NCI-H1105 (cell line): Measurements from ENCODE around the gene PRR5L.

Experiments
- DNase-seq: peaks from one replicate; lab custom pipeline; 2025; lab: John Stamatoyannopoulos, UW

PRR5L gene, protein sequence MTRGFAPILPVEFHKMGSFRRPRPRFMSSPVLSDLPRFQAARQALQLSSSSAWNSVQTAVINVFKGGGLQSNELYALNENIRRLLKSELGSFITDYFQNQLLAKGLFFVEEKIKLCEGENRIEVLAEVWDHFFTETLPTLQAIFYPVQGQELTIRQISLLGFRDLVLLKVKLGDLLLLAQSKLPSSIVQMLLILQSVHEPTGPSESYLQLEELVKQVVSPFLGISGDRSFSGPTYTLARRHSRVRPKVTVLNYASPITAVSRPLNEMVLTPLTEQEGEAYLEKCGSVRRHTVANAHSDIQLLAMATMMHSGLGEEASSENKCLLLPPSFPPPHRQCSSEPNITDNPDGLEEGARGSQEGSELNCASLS

DNA sequence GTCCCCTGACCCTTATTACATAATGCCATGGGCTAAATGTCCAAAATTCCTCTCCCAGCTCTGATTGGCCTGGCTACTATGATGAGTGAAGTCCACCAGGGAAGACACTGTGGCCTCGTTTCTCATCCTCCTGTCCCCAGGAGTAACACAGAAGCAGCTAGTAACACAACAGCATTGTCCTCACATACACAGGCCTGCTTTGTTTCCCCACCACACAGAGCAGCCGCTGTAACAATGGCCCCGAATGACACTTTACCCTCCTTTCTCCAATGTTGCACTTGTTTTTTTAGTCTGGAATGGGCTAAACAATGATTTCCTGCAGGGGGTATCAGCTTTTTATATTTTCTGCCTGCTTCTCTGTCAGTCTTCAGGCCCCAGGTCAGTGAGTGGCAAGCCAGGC, at the start of gene PRR5L:
TSS of gene PRR5L (plus strand) at position 363 of the 400 bp plus-strand sequence. CDS start 104,834 bp downstream, outside the sequence.
- DNase-seq: no peak

DNA sequence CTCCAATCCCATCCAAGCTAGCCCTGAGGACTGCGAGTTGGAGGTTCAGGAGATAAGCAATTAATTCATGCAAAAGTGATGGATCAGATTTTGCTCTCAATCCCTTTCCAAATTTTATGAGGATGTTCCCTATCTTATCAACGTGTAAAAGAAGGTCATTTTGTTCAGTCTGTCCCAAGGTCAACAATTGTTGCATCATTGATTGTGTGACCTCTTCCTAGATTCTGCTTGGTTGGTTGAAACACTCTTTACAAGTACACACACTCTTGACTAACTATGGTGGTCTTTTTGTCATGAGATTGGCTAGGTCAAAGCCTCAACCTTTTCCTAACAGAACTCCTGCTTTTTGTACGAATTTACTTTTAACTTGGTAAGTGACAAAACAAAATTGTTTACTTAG, 48.6 kb upstream of the PRR5L start:
- DNase-seq: no peak

DNA sequence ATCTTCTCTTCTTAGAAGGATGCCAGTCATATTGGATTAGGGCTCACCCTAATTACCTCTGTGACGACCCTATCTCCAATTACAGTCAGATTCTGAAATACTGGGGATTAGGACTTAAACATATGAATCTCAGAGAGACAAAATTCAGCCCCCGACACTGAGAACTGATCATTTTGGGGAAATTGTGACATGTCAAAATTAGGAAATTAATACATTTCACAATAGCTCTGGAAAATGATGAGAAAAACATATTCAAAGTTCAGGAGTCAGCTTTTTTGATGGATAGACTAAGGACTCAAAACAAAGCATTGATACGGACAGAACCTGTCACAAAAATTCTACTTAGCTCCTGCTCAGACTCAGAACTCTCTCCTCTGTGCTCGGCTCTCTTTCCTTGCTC, 47.7 kb upstream of the PRR5L start:
- DNase-seq: no peak

DNA sequence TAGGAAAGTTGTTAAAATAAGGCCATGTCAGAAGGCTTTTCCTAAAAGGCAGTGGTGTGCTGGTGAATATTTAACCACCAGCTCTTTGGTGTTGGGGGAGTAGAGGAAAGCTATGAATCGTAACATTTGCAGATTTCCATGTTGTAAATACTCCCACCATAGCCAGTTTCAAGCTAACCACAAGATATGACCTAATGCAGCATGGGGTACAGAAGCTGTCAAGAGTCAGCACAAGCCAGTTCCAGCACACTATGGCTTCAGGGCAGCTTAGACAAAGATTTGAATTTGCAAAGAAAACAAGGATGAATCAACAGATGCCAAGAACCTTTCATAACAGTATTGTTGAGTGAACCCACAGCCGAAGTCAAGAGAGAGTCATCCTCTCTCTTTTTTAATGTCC, 46.8 kb upstream of the PRR5L start:
- DNase-seq: no peak

DNA sequence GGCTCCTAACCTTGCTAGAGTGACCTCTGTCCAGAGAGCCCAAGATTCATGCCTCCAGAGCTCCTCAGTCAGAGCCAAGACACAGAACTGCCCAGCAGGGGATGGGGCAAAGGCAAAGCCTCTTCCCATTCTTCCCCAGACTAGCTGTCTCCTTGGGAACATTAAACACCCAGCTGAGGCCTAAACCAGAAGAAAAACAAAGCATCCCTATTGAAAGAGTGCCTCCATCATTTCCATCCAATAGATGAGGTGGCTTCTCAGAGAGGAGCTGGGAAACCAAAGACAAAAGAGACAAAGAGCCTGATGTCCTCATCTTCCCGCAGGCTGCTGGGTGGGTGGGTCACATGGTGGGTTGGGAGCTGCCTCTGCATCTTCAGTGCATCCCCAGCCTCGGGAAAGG, 44.3 kb upstream of the PRR5L start:
- DNase-seq: no peak

DNA sequence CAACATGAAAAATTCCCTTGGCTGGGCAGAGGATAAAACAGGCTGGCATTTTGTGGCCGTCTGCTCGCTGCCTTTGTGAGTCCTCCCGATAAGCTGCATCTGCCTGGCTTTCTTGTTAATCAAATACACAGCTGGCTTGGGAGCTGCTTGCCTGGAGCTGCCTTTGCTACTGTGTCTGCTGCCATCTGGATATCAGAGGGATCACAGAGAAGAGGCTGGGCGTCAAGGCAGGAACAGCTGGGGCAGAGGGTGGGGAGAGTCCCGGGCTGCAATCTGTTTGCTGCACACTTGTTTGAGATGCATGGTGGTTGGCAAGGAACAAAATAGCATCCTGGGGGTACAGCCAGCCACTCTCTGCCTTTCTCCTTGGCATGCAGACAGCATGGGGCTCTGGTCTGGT, 42.9 kb upstream of the PRR5L start:
- DNase-seq: no peak

DNA sequence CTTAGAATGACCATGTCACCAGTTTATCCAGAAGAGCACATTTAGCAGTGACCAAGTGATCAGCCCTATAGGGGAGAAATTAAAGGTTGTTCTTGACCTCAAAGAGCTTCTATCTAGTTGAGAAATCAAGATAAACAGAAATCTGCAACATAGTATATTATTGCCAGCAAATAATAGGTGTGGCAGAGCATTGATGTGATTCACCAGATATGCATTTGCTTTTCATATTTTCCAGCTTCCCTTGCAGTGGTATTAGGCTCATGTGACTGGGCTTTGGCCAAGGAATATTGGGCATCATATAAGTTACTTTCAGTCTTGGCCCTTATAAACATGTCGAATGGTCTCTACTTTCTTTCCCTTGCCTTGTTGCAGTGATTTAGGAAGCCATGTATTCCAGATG, 41.4 kb upstream of the PRR5L start:
- DNase-seq: no peak

DNA sequence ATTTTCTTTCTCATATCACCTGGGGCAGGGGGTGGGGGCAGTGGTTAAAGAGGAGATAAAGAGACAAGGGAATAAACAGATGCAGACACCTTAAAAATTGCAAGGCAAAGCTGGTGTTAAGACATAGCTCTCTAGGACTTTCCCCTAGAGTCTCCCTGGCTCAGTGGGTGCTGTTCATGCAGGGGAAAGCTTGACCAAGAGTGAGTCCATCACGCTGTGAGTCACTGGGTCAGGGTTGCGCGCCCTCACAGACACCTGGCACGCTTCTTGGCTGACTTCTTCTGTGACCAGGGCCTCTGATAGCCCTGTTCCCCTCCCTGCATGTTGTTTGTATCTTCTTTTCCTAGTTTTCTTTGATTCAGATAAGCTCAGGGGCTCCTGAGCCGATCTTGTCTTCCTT, 38.7 kb upstream of the PRR5L start:
- no peak for DNase-seq

DNA sequence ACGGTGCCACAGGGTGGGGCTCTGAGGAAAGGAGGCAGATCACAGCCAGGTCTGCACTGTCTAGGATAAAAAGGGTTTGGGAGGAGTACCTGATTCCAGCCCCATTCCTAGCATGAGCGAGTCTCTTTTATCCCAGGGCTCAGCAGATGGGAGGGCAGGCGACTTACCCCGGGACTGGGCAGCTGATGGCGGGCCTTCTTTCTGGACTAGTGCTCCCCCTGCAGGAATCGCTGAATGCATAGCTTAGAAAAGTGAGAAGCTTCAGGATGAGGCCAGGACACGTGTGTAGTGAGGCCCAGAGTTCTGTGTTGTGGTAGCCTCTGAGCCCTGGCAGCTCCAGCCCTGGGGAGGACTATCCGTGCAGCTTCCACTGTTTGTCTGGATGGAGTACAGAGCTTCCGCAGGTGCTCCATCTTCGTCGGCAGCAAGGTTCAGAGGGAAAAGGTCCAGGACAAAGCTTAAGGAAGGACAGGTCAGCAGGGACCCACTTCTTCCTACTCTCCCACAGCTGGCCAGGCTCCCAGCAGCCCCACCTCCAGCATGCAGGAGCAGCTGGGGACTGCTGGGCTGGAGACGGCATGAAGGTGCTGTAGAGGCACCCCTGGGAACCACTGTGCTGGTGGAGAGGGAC, 37.2 kb upstream of the PRR5L start:
- no peak for DNase-seq

DNA sequence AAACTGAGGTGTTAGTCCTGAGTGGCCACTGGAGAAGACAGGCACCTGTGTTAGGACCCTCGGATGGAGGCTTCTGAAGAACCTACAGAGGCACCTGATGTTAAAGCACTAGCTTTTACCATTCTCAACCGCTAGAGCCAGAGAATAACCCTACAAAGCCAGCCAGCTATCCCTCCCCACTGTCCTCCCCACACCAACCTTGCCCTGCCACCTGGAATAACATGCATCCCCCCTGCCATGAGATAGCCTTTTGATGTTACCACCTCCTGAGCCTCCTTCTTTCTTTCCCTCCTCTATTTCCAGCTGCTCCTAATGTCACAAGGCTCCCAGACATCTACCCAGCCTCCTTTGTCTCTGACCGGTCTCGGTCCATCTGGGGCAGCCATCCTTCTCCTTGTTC, 35.0 kb upstream of the PRR5L start:
- DNase-seq: no peak

DNA sequence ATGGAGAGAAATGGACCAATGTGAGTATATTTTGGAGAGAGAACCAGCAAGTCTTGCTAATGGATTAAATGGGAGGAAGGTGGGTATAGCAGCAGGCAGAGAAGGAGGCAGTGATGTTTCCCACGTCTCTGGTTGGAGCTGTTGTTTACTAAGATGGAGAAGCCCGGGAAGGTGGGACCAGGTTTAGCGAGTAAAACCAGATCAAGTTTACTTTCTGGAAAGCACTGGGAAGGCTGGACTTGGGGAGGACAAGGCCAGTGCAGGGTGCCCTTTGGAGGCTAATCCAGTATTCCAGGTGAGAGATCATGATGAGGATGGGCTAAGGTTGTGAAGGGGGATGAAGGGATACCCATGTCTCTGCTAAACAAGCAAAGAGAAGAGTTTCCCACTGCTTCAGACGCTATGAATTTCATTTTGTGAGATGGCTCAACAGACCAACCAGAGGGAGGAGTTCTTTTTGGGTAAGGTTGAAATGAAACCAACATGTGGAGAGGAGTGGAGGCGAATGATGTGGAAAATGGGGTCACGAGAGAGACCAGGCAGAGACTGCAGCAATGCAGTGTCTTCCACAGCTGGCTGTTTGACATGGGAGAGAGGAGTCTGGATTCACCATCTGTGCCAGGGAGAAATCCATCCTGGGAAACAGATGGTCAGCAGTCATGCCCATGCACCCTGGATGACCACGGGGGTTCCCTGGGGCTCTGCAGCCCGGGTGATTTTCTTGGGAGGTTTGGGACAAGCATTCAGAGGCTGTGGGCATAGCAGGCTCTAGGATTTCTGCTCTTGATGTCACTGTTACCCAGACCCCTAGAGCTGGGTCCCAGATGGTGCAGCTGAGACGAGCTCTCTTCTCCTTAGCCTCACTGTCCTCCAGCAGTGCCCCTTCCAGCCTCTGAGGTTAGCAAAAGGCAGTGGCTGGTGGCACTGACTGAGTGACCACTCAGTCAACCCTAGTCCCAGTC, 31.8 kb upstream of the PRR5L start:
- DNase-seq: no peak

DNA sequence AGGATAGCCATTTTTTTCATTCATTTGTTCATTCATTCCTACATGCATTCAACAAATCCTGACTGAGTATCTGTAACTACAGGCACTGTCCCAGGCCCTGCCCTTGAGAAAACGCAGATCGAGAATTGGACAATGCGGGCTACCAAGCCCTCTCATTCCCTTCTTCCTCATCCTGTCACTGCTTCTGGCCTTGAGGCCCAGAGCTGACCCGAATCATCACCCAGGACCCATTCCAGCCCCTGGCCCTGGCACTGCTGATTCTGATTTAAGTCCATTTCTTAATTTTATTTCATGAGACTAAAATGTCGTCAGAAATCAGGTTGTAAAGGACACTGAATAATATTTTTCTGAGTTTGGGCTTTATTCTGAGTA, 31.1 kb upstream of the PRR5L start:
- DNase-seq: no peak

DNA sequence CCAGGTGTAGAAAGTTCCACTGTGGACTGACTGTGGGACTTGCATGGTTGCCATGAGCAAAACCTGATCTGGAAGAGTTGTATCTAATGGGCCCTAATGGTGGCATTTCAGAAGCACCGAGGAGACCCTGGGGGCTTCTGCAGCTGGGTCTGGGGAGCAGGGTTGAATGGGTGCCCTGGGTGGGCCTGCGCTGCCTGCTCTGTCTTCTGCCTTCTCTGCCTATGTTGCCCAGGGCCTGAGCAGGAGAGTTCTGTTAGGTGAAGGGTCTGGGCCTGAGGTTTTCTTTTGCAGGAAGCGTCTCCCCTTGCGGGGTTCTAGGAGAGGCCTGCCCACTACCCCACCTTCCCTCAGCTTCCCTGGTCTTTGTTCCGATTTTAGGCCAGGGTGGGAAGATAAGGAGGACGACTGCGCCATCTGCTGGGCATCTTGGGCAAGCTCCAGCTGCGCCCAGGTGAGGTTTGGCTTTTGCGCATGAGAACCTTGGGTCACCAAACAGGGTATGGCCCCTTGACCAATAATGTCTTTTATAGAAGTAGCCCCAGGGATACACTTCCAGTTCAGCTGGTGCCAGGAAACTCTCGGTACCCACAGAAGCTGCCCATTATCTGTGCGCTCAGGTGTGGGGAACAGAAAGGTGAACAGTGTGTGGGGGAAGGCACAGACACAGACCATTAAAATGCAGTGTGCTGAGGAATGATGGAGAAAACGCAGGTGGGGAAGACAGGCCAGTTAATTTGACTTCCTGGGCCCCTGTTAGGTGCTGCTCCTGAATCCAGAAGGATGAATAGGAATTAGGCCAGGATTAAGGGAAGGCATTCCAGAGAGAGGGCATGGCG, 30.1 kb upstream of the PRR5L start:
- peak; percentile 47 for DNase-seq

DNA sequence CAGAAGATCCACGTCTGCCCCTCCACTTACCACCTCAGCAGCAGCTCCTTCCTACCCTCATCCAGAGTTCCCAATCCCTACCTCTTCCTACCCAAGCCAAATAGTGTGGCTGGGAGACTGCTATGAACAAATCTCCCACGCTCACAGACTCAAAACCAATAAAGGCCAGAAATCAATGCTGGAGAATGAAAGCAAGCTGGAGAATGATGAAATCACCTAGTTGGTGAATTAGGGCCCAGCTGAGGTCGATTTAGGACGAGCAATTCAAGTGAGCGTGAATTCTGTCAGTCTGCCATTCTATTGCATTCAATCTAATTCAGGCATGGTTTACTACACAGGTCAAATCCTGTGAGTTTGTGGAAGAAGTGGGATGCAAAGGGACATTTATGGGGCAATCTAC, 29.3 kb upstream of the PRR5L start:
- no peak for DNase-seq

DNA sequence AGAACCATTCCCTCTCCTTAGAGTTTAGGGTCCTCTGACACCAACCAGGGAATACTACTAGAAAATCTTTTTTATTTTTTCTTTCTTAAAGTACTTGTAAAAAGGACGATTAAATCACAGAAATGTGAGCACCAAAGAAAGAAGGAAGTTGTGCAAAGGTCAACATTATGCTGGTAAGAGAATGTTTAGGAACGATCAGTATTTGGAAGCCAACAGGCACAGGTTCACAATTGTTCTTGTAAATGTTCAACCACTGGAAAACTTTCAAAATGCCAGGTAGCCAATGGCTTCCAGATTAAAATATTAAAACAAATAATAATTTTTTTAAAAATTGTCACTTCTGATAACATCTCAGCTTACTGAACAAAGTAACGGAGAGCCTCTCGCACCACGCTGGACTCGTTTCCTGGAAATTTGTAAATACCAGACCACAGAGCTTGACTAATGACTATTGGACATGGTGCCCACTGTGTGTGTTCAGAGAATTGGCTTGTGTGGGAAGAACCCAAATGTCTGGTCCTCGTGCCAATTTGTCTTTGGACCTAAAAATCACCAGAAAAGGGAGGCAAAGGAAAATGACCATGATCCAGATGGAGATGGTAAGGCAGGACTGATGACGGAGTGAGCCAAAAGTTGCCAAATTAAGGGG, 27.6 kb upstream of the PRR5L start:
- no peak for DNase-seq

DNA sequence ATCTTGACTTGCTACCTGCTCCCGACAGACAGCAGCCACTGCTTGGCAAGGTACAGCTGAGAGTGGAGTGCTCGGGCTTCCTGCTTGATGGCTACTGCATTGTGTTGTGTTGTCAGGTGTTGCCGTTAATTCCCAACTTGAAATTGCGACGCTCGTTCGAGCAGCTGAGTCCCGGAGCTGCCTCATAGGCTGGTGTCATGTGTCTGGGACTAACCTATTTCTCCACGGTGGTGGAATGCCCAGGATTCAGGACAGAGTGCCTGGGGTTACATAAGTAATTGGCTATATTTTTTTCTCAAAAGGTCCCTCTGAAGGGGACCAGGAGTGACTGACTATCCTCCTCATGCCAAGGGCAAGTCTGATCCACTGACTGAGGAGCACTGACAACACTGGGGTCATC, 25.4 kb upstream of the PRR5L start:
- no peak for DNase-seq

DNA sequence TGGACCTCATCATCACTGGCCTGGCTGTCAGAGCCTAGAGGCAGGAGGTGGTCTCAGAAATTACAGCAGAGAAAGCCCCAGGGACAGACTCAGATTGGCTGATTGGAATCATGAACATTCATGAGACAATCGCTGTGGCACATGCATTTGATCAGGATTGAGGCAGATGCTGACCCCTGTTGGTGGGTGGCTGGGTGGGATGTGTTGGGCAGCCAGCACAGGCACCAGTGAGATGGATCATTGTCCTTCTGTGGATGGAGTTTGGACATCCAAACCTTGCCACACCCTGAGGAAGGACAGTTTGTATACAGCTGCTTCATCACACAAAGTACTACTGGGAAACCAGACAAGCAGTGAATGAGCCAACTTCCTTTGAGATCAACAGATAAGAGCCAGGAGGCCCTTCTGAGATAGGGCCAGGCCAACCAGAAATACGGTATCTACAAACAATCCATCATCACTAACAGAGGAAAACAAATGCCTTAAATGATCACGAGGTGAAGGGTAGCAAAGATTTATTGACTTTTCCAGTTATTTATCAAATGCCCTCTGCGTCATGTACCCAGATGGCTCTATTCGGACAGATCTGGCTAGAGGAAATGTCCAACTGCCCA, 24.2 kb upstream of the PRR5L start:
- no peak for DNase-seq

DNA sequence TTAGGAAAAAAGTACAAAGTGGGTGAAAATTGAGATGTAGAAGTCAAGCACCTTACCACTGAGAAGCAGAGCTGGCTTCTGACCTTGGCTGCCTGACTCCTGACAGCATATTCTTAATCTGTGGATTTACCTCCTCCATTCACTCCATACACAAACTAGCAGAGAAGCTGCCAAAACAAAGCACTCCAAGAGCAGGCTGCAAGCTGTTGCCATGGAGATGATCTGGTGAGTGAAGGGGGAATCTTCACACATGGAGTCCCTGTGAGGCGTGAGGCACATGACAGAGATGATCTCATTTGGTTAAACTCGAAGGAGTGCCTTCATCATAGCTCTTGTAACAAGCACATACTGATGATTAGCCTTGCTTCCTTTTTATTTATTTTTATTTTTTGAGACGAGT, 23.0 kb upstream of the PRR5L start:
- peak; percentile 83 for DNase-seq

DNA sequence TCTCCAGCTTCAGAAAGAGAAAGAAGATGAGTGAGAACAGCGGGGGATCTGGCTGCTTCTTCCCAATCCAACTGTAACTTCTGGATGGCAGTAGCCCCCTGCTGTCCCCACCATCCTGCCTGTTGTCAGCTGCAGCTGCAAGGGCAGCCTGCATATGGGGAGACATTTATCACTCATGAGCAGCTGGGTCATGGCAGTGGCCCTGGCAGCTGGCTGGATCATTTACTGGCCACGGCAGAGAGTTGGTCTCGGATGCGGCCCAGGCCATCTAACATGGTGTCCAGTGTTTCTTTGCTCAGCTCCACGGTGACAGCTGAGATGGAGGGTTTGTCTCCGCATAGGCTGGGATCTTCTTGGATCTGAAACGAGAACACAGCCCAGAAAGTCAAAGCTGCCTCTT, 21.7 kb upstream of the PRR5L start:
- no peak for DNase-seq

DNA sequence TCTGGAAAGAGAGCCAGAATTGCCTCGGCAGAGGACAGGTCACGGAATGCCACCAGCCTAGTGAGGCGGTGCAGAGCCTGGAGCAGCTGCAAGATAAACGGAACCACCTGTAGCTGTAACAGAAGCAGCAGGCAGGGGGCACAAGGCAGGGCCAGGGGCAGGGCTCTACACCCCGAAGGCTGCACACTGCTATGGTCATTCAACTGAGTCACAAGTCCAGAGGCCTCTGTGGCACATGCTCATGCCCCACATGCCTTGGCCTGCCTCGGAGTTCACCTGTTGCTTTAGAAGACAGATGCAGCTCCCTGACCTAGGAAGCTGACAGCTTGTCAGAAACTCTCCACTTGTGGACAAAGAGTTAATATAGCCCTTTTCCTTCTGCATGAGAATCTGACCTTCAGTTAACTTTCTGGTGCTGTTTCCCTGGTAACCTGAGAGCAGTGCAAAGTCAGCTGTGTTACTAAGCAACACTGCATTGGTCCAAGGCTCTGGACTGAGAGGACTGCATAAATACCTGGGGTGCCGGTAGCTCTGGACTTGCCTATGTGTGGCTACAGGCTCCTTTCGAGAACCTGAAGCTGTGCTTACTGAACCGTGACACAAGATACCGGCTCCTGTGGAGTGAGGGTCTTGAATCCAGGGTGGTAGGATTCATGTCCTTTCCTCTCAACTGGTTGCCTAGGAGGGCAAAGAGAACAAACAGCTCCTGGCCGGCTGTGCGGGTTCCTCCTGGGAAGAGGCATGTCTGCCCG, 17.4 kb upstream of the PRR5L start:
- DNase-seq: no peak
